NB4 (cell line): ENCODE measurements around the gene CCDC91.

Experiments used
- POLR2A ChIP-seq: IDR thresholded peaks from 2 replicates; pipeline ENCODE4 v1.6.1; 2011; ENCODE audit warnings: mild to moderate bottlenecking; ENCODE audit not compliant: insufficient read length; ENCODE audit errors: extremely low read depth
- TF ChIP-seq, protein P1 (sequence below): IDR thresholded peaks from one replicate; pipeline ENCODE4 v1.5.1; 2012; ENCODE audit warnings: low read depth, low read length

DNA sequence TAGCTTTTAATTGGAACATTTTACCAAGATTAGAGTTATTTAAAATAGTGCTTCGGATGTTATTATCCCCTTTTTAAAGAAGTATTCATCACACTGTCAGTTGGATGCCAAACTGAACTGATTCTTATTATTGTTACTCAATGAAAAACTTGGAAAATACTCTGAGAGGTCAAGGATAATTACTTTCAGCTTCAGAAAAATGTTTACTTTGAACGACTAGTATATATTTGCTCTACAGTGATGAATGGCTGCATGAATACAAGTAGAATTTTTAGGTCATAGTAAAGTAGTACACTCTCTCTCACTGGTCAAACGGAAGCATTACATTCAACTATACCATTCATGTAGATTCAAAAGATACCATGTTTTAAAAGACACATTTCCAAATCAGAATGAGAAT, 269.2 kb downstream of the CCDC91 start:
- TF ChIP-seq, protein P1, sequence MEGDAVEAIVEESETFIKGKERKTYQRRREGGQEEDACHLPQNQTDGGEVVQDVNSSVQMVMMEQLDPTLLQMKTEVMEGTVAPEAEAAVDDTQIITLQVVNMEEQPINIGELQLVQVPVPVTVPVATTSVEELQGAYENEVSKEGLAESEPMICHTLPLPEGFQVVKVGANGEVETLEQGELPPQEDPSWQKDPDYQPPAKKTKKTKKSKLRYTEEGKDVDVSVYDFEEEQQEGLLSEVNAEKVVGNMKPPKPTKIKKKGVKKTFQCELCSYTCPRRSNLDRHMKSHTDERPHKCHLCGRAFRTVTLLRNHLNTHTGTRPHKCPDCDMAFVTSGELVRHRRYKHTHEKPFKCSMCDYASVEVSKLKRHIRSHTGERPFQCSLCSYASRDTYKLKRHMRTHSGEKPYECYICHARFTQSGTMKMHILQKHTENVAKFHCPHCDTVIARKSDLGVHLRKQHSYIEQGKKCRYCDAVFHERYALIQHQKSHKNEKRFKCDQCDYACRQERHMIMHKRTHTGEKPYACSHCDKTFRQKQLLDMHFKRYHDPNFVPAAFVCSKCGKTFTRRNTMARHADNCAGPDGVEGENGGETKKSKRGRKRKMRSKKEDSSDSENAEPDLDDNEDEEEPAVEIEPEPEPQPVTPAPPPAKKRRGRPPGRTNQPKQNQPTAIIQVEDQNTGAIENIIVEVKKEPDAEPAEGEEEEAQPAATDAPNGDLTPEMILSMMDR = no peak
- no peak for TF ChIP-seq POLR2A
